GM21619 (cell line): ENCODE data around the gene CFAP65.
A peak's percentile ranks its signal among the peaks of the same experiment; 100 is the strongest.

Experiments used
- ATAC-seq: cut with Tn5 transposase; IDR thresholded peaks from one replicate; pipeline ENCODE4 v1.9.1; 2021; ENCODE audit not compliant: unreplicated experiment

Gene CFAP65

DNA sequence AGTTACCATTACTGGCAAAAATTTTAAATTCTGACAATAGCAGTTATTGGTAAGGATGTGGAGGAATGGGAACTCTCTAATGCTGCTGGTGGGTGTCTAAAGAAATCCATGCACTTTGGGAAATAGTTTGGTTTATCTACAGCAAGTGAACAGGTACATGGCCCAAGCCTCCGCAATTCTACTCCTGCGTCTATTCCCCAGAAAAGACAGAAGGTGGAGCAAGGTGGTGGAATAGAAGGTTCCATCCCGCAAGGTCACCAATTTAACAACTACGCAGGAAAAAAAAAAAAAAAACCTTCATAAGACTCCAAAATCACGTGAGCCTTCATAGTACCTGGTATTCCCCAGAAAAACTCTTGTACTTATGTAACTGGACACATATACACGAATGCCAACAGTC is 6.5 kb downstream of the CFAP65 start:
- ATAC-seq = no peak

DNA sequence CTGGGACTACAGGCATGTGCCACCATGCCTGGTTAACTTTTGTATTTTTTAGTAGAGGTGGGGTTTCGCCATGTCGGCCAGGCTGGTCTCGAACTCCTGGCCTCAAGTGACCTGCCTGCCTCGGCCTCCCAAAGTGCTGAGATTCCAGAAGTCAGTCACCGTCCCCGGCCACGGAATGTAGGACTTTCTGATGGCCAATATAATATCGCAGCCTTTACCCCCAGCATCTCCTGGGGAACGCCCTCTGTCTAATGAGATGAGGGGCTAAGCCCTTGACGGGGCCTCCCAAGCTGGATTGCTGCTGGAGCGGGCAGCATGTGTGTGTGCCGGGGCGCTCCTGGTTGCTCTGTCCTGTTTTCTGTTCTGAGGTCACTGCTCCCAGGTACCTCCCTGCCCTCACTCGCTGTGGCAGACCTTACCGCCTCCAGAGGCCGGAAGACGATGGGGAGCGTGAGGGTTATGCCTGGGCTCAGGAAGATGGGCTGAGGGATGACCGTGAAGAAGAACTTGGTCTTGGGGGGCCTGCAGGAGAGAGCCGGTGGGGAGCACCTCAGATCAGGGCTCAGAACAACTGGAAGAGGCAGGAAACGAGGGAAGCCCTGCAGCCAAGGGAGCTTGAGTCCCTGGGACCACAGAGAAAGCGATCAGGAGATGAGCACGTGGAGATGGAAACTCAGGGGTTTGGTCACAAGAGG is 9.1 kb downstream of the CFAP65 start:
- ATAC-seq = no peak

DNA sequence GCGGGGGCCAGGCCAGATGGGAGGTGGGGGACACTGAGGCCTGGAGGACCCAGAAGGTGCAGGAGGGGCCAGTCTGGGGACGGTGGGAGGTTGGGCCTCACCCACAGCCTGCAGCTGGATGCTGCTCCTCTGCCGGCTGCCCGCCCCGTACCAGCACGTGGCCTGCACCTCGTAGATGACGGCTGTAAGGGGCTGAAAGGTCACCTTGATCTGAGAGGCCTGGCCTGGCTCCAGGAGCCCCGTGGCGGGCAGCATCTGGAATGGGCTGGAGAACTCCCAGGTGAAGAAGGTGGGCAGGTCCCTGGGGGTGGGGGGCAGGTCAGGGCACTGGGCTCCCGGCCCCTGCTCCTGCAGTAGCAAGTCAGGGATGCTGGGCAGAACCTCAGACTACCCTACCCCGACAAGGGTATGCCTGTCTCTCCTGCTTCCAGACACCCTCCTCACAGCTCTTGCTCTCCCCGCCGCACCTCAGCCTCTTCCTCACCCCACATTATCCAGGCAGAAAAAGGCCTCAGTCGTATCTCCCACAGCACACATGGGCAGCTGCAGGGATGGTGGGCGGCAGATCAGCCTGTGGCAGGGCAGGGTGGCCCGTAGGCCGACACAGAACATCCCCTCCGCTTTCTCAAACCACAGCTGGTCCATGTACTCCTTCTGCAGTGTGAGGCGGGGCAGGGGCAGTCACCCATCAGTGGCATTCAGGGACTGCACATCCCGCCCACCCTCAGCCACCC is 10.1 kb downstream of the CFAP65 start:
- ATAC-seq = no peak

DNA sequence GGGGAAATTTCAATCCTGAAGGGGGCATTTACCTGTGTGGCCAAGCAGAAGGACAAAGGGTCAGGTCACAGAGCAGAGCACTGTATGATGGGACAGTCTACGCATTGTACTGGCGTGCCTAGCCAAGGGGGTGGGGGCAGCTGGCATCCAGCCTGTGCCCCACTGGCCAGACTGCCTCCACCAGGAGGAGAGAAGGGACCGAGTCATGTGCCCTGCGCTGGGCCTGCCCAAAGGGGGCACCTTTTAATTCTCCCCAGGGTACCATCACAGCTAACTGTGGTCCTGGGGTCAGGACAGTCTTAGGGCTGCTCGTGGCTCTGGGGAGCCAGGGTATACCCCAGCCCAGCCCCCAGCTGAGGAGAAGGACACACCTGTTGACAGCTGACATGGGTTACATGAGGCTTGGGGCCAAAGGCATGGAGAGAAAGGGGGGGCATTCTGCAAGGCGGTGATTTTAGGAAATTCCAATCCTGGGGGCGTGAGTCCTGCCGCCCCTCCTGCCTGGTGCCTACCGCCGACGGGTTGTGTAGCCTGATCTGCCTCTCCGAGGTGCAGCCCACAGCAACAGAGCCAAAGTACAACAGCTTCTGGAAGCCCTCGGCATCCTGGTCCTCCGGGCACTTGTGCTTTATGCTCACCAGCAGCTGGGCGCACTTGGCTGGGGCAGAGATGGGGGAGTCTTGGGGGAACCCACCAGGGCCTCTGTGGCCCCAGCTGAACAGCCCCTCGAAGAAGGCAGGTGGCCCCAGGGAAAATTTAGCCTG is 11.0 kb downstream of the CFAP65 start:
- ATAC-seq = no peak

DNA sequence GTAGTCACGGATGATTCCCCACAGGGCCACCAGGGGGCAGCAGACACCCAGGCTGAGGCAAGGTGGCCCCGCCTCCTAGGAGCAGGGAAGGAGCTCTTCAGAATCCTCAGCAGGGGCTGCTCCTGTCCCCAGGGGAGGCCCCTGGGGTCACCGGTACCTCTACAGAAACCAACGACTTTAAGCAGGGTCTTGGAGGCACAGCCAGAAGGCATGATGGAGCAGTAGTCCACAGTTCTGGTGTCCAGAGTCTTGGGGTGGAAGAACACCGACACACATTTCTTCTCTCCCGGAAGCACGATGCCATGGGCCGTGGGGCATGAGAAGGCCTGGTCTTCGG is 11.5 kb downstream of the CFAP65 start:
- peak; percentile 81 for ATAC-seq

DNA sequence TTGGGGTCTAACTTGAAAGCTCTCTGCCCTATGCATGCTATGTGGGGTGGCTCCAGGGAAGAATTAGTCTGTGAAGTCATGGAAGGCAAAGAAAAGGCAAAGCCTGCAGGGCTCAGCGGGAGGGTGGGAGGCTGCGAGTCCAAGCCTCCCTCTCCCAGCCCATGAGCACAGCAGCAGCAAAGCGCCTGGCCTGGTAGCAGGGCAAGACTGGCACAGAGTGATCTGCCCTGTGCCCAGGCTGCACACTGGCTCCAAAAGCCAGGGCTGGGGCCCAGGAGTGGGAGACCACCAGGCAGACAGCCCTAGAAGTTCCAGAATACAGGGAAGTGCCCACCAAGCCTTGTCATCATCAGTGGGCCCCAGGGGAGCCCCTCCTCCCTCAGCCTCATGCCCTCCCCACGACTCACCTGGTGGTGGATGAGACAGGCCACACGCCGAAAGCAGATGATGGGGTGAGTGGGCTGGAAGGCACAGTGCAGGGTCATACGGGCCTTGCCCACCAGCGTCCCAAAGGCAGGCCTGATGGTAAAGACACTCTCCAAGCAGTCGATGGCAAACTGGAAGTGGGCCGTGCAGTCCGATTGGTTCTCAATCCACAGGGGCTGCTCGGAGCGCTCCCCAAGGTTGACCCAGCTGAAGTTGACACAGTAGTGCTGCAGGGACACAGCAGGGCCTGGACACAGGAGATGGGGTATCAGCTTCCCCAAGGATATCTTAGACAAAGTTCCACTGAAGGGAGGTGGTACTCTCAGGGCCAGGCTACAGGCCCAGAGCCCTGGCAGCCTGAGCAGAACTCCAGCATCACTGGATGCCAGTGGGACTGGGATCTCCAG is 12.1 kb downstream of the CFAP65 start:
- ATAC-seq = peak; percentile 15

DNA sequence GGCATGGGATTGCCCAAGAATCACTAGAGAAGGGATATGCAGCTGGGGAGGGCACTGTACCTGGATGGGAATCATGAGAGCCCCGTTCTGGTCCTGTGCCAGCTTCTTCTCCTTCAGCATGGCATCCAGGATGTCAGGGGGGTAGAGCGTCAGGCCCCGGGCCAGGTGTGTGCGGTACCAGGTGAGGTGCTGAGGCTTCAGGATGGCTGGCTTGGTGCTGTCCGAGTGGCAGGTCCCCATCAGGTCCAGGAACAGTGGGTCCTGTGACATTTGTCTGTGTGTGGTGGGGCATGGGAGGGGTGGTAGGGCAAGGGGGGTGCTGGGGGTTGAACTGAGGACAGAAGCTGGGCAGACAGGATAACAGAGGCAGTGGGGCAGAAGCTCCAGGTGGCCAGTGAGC is 13.2 kb downstream of the CFAP65 start:
- no peak for ATAC-seq

DNA sequence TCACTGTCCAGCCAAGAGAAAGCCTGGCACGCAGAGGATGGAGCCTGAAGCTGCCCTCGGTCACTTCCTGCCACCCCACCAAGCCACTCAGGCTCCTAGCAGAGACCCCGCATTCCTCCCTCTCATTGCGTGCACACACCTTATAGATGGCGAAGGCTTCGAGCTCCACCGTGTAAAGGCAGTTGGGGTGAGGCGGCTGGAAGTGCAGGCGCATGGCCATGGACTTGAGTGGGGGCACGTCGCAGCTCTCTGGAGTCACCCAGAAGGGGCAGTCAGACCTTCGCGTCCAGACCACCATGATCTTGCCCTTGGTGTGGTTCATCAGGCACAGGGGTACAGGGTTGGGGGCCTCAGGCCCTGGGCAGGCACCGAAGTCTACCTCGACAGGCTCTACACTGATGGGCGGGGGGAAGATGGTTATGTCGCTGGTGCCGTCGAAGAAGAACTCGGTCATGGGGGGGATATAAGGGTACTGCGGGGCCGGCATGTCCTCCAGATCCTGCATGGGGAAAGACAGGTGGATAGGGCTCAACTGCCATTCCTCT is 13.7 kb downstream of the CFAP65 start:
- ATAC-seq = no peak

DNA sequence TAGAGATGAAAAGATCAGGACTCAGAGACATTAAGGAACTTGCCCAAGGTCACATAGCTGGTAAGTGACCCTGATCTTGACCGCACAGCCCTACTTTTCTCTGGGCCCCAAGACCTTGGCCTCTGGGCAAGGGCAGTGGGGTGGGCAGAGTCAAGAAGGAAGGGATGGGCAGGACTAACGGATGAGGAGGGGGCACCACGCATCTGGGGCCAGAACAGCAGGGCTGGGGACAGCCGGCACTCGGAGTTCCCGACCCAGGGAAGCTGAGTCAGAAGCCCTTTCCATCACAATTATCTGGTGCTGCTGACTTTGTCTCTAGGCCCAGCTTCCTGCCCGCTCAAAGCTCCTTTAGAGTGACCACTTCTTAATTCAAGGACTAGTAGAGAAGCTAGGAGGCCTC is 14.4 kb downstream of the CFAP65 start:
- no peak for ATAC-seq

DNA sequence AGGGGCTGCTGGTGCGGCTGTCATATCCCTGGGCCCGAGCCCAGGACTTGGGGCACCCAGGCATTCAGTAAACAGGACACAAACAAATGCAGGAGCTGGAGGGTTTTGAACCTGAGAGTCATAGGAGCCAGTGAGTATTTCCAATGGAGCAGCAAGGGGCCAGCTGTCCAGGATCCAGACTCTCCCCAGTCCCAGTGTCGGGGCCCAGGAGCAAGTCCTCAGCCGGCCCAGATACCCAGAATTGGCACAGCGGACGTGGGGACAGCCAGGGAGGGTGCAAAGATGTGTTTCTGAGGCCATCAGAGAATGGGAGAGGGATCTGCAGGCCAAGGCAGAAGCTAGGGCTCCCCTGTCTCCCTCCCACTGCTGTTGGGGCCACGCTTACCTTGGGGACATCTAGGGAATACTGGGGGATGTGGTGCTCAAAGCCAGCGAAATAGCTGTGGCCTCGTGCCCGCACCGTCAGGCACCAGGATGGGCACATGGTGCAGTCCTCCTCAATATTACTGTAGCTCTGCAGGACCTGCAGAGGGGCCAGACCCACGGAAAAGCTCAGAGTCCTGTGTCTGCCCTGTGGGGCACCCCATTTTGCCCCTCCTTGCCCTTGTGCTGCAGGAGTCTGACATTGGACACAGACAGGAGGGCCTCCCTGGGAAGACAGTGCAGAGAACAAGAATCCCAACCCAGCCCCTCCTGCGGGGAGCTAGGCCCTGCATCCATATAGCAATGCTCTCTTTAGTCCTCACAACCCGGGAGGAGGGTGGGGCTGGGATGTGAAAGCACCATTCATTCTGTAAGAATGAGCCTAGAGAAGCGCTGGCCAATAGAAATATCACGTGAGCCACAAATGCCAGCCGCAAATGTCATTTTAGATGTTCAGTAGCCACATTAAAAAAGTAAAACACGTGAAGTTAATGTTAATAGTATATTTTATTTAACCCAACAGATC is 15.4 kb downstream of the CFAP65 start:
- ATAC-seq = no peak

DNA sequence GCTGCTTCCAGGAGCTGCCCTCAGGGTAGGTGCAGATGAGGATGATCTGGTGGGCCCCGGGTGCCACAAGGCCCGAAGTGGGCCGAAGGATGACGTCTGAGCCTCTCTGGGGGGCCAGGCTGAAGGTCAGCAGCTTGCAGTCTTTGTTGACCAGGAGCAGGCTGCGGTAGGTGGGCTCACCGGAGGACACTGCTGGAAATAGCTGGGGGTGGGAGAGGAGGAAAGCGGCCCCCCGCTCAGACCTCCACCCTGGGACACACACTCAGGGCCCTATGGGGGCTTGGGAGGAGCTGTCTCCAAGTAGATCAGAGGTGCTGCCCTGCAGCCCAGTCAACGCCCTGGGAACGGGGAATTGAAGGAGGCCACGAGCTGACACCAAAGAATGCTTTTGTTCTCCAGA is 17.3 kb downstream of the CFAP65 start:
- no peak for ATAC-seq

DNA sequence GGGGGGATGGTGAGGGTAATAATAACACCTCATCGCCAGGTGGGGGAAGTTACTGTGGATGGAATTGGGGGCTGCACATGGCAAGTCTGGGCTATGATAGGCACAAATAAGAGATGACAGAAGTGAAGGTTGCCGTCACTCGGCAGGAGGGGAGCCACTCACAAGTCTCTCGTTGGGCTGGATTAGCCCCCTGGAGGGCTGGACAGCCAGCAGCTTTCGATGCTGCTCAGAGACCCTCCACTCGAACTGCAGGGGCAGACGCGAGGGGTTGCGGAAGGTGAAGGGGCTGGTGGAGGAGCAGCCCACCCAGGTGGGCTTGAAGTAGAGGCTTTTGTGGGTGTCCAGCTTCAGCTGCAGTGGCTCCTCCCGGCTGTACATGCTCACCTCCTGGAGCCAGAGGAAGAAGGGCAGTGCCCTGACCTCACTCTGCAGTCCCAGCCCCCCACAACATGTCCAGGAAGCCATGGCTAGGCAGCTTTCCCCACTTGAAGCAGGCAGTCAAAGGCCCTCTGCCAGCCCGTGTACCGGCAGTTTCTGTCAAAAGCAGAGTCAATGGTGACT is 18.2 kb downstream of the CFAP65 start:
- ATAC-seq = no peak

DNA sequence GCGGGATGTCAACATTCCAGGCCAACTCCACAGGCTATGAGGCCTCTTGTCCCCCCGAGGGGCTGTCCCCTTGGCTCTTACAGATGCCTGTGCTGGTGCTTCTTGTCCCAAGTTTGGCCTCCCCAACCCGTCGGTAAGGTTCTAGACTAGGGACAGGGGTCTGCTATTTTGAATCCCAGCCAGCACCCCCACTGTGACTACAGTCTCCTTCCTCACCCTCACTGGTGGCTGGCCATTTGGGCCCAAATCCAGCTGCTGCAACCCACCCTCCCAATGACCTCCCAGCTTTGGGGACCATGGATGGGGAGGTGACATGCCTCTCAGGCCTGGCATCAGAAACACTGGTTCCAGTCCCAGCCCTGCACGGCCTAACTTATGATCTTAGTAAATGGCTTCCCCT is 18.7 kb downstream of the CFAP65 start:
- ATAC-seq = no peak

DNA sequence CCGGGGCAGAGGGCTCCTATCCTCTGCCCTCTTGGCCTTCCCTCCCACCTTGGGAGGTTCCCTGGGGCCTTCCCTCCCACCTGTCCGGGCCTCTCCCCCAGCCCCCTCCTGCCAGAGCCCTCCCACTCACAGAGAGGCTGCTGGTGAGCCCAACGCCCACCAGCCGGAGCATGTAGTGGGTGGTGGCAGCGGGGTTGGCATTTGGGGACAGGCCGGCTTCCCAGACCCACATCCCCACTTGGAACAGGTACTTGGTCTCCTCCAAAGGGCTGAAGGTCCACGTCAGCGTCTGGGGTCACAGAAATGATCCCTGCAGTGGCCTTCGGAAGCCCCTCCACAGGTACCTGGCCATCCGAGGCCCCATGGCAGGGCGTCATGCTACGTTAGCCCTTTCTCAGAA is 19.3 kb downstream of the CFAP65 start:
- ATAC-seq = no peak

DNA sequence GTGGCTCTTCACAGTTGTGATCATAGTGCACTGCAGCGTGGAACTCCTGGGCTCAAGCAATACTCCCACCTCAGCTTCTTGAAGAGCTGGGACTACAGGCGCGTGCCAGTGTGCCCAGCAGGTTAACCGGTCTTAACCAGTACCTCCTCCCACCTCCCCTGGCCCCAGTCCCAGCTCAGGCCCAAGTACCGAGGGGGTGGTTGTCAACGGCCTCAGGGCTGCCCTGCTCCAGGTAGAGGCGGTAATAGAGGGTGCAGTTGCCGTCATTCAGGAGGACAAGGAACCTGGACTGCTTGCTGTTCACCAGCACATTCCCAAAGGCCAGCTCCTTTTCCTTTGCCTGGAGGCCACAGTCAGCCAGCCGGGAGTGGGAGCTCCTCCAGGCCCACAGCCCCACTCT is 19.7 kb downstream of the CFAP65 start:
- no peak for ATAC-seq

DNA sequence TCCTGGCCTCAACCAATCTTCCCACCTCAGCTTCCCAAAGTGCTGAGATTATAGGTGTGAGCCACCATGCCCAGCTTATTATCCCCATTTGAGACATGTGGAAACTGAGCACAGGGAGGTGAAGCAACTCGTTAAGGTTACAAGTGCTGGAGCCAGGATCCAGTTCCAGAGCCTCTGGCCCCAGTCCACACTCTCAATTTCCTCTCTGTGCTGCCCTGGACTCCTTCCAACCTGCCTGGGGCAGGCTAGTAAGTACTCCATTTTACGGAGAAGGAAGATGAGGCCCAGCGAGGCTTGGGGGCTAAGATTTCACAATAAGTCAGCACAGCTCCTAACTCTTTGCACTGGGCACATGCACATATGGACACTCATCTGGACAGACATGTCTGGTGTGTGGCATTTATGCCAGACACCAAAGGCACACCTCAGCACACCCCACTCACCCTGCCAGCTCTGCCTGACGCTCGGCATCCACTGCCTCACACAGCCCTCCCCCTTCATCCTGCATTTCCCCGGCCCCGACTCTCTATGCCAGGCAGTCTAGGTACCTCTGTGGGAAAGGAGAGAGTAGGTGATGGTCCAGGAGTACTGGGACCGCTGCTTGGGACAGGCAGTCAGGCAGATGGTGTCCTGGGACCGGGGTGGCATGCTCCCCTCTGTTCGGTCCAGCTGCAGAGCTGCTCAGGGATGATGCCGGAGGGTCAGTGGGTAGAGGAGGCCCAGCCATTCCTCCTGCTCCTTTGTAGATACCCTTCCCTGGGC is 20.5 kb downstream of the CFAP65 start:
- no peak for ATAC-seq

DNA sequence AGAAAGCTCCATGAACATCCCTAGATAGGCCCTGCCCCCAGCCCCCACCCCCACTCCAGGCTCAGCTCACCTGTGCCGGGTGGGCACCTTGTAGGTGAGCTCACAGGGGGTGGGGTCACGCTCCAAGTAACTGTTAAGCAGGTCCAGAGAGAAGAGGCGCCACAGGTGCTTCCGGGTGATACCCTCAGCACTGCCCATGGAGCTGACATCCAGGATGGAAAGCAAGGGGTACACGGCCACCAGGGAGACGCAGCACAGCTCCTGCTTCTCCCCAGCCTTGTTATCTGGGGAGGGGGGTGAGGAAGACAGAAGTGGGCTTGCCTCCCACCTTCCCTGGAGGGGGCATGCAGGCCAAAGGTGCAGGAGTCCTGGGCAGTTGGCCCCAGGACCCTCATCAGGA is 21.9 kb downstream of the CFAP65 start:
- ATAC-seq = no peak

DNA sequence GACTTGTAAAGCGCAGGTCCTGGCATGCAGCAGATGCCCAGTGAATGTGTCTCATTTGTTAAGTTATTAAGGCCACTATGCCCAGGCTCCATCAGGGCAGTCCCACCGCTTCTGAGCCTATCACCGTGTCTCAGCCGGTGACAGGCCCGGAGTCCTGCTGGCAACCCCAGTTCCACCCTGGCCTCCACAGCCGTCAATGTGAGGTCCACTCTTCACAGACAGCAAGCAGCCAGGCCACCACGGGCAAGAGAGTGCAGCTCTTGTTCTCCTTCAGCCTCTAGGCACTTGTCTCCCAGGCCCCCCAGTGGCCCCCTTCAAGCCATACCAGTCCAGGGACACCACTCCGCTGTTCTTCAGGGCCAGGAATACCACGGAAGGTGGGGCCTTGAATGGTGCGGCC is 22.6 kb downstream of the CFAP65 start:
- ATAC-seq = no peak

DNA sequence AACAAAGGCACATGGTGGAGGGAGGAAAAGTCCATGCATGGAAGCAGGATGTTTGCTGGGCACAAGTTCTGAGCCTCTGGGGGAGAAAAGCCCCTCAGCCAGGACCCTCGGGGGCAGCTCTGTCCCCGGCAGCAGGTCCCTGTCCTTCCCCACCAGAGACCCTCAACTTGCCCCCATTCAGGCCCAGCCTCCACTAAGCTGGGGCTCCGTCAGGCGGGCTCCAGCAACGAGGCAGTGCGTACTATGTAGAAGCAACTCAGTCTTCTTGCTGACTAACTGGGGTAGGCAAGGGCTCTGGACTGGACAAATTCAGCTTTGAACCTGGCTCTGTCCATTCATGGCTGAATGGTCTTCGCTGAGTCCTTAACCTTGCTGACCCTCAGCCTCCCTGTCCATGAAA is 23.0 kb downstream of the CFAP65 start:
- no peak for ATAC-seq
